Endodermal cell (in vitro differentiated cells): ENCODE data around the gene AOPEP. TPM values are rescaled to one million over a fixed set of nuclear protein-coding genes. Genes with fewer than 3 reads are reported as not detected.
"Not testable (repeated sequence)": the region's sequence is repeated elsewhere in the genome, so short reads cannot be mapped to it uniquely, and the experiment has no call there.

Source experiments
- DNase-seq: peaks from one replicate; pipeline ENCODE4 v3.0.0-alpha.2; 2017
- H3K27ac ChIP-seq: 2 replicates; pipeline ENCODE4 v1.5.1; 2013; ENCODE audit warnings: mild to moderate bottlenecking, low read depth, low read length, moderate library complexity
- H3K27me3 ChIP-seq: 2 replicates; pipeline ENCODE4 v1.6.1; 2013; ENCODE audit warnings: mild to moderate bottlenecking, low read length, moderate library complexity; ENCODE audit not compliant: insufficient read depth, control insufficient read depth, poor library complexity, severe bottlenecking
- H3K36me3 ChIP-seq: 2 replicates; pipeline ENCODE4 v1.7.0; 2013; ENCODE audit warnings: mild to moderate bottlenecking, low read length, moderate library complexity; ENCODE audit not compliant: control insufficient read depth, insufficient read depth
- H3K4me1 ChIP-seq: one replicate; pipeline ENCODE4 v1.7.0; 2013; ENCODE audit warnings: low read length; ENCODE audit not compliant: control insufficient read depth, insufficient read depth
- H3K4me3 ChIP-seq: 2 replicates; pipeline ENCODE4 v1.5.1; 2013; ENCODE audit warnings: mild to moderate bottlenecking, low read length, moderate library complexity
- H3K9ac ChIP-seq: 2 replicates; pipeline ENCODE4 v1.6.1; 2013; ENCODE audit warnings: mild to moderate bottlenecking, low read length, moderate library complexity; ENCODE audit not compliant: poor library complexity, severe bottlenecking; ENCODE audit errors: extremely low read depth
- H3K9me3 ChIP-seq: 2 replicates; pipeline ENCODE4 v1.6.1; 2013; ENCODE audit warnings: mild to moderate bottlenecking, low read length, moderate library complexity; ENCODE audit not compliant: control insufficient read depth
- H3K27ac Mint-ChIP-seq: 2 replicates; pipeline ENCODE4 v1.8.0; 2020; ENCODE audit warnings: mixed read lengths
- H3K27me3 Mint-ChIP-seq: 2 replicates; pipeline ENCODE4 v1.8.0; 2021; ENCODE audit warnings: mild to moderate bottlenecking, mixed read lengths; ENCODE audit not compliant: insufficient read depth
- H3K36me3 Mint-ChIP-seq: 2 replicates; pipeline ENCODE4 v1.8.0; 2020; ENCODE audit warnings: low read depth, mixed read lengths
- H3K4me1 Mint-ChIP-seq: 2 replicates; pipeline ENCODE4 v1.8.0; 2020; ENCODE audit warnings: mixed read lengths
- H3K4me3 Mint-ChIP-seq: 2 replicates; pipeline ENCODE4 v1.8.0; 2020; ENCODE audit warnings: mild to moderate bottlenecking, moderate library complexity, mixed read lengths
- H3K9me3 Mint-ChIP-seq: 2 replicates; pipeline ENCODE4 v1.8.0; 2020; ENCODE audit warnings: mild to moderate bottlenecking, mixed read lengths
- CTCF ChIP-seq: fragments of 200-600 bp; sonication (generic); conservative IDR thresholded peaks from 2 replicates; pipeline ENCODE4 v1.5.0; 2021; ENCODE audit warnings: antibody characterized with exemption, mild to moderate bottlenecking
- WGBS, 2 experiments: methylation state at CpG; one replicate each; pipeline versions ENCODE4 v1.1.5 to v1.1.7; 2013; ENCODE audit warnings: missing lambda C conversion rate in 2 of 2, mixed read lengths in 1 of 2; ENCODE audit not compliant: insufficient coverage in 1 of 2, insufficient read length in 1 of 2; 5-methylcytosine and 5-hydroxymethylcytosine counted together
- total RNA-seq, 2 donors: library from RNA; stranded (reverse); fragmentation: NEBNext Ultra II Directional in 1 of 2; extraction: Animal tissue kit (Norgen Biotek cat#: 25700) in 1 of 2; gene quantifications; 2 replicates in 1 of 2; 3 replicates in 1 of 2; pipeline ENCODE4 v1.2.1, GENCODE V29; 2021

AOPEP gene
- total RNA-seq, 2 donors from 2014 or later, result 23.4 to 33.7 TPM

GRCh38 chr9:94961870-94962269, 235.4 kb downstream of the AOPEP start:
- no peak overlapping the region for H3K27ac Mint-ChIP-seq
- H3K27me3 ChIP-seq, result no peaks in the 10 kb centered on the region
- no peak overlapping the region for H3K4me3 Mint-ChIP-seq
- H3K36me3 ChIP-seq, result peaks cover 9% of the 10 kb centered on the region
- no peaks in the 10 kb centered on the region for H3K9me3 ChIP-seq
- H3K4me1 Mint-ChIP-seq, result no peaks in the 10 kb centered on the region
- peaks cover 22% of the 10 kb centered on the region for H3K36me3 Mint-ChIP-seq
- no peak for DNase-seq
- H3K4me3 ChIP-seq, result no peak overlapping the region
- H3K27me3 Mint-ChIP-seq, result no peaks in the 10 kb centered on the region
- TF ChIP-seq CTCF, result no peak
- no peak overlapping the region for H3K9ac ChIP-seq
- no peak overlapping the region for H3K27ac ChIP-seq
- peaks cover 2% of the 10 kb centered on the region for H3K9me3 Mint-ChIP-seq
- WGBS, 2 experiments, result 97 to 100% methylated on average over 1 to 2 of the region's 2 CpGs
- H3K4me1 ChIP-seq, result no peaks in the 10 kb centered on the region

GRCh38 chr9:94965631-94966030, 239.1 kb downstream of the AOPEP start:
- not testable (repeated sequence) for H3K4me1 ChIP-seq, H3K4me3 Mint-ChIP-seq, H3K27me3 ChIP-seq, H3K9me3 Mint-ChIP-seq, H3K27ac ChIP-seq, H3K9me3 ChIP-seq, H3K27me3 Mint-ChIP-seq, H3K4me3 ChIP-seq, H3K27ac Mint-ChIP-seq, H3K9ac ChIP-seq, H3K4me1 Mint-ChIP-seq, DNase-seq, H3K36me3 ChIP-seq
- 95% methylated on average over 5 of the region's 5 CpGs; no CpG with 5 or more reads in 1 of the 2 experiments for WGBS, 2 experiments
- H3K36me3 Mint-ChIP-seq, result peaks cover 20% of the 10 kb centered on the region

- not testable (repeated sequence) for H3K27ac ChIP-seq, H3K27me3 ChIP-seq, H3K9ac ChIP-seq, DNase-seq, H3K9me3 ChIP-seq, H3K27me3 Mint-ChIP-seq, H3K4me1 Mint-ChIP-seq, H3K36me3 ChIP-seq, H3K4me3 ChIP-seq, H3K4me1 ChIP-seq, H3K4me3 Mint-ChIP-seq, H3K9me3 Mint-ChIP-seq, H3K27ac Mint-ChIP-seq
- WGBS, 2 experiments, result 90% methylated on average over 3 of the region's 3 CpGs; no CpG with 5 or more reads in 1 of the 2 experiments
- peaks cover 20% of the 10 kb centered on the region for H3K36me3 Mint-ChIP-seq
These were observed 239.5 kb downstream of the AOPEP start for GRCh38 chr9:94966046-94966445.

GRCh38 chr9:94967482-94967881, 241.0 kb downstream of the AOPEP start:
- no peak overlapping the region for H3K4me3 ChIP-seq
- H3K4me1 ChIP-seq, result peaks cover 8% of the 10 kb centered on the region
- no peak overlapping the region for H3K4me3 Mint-ChIP-seq
- H3K36me3 Mint-ChIP-seq, result peaks cover 15% of the 10 kb centered on the region
- no peaks in the 10 kb centered on the region for H3K9me3 ChIP-seq
- no peak for TF ChIP-seq CTCF
- no peaks in the 10 kb centered on the region for H3K36me3 ChIP-seq
- no peaks in the 10 kb centered on the region for H3K27me3 ChIP-seq
- WGBS, 2 experiments, result 83% methylated on average over 1 of the region's 1 CpG; no CpG with 5 or more reads in 1 of the 2 experiments
- no peak for DNase-seq
- no peak overlapping the region for H3K9ac ChIP-seq
- no peak overlapping the region for H3K27ac Mint-ChIP-seq
- no peaks in the 10 kb centered on the region for H3K9me3 Mint-ChIP-seq
- H3K27ac ChIP-seq, result no peak overlapping the region
- no peaks in the 10 kb centered on the region for H3K27me3 Mint-ChIP-seq
- peaks cover 11% of the 10 kb centered on the region for H3K4me1 Mint-ChIP-seq
